ENCODE data around the gene PLA2G15. TPM values are rescaled to one million over a fixed set of nuclear protein-coding genes. Genes with fewer than 3 reads are reported as not detected.

Gene PLA2G15
- total RNA-seq (10 to 100 TPM; 14.8 to 22.1 TPM), polyA plus RNA-seq (ENCODE audit: insufficient read length in 2 of 2) (10 to 100 TPM; 23.6 to 26.5 TPM)
- long read RNA-seq, donor 1, partial matches to known transcripts: 0 of 6 reads
- long read RNA-seq, donor 1, other reads (novel, unspliced or antisense): 0 of 6 reads
- long read RNA-seq, donor 2, partial matches to known transcripts: 0 of 5 reads
- long read RNA-seq, donor 2, other reads (novel, unspliced or antisense): 0 of 5 reads
- long read RNA-seq, donor 3, partial matches to known transcripts: 0 of 5 reads
- long read RNA-seq, donor 3, other reads (novel, unspliced or antisense): 0 of 5 reads
- long read RNA-seq, donor 4, partial matches to known transcripts: 0 of 2 reads
- long read RNA-seq, donor 4, other reads (novel, unspliced or antisense): 0 of 2 reads

GRCh38 chr16:68244903-68245853 is at the start of gene PLA2G15:
Gene PLA2G15 (plus strand): TSS chr16:68245373. CDS start chr16:68245427, 54 bp downstream.
- peak; percentile 84 to 99 (median 94) for DNase-seq (ENCODE audit: low read depth in 4 of 6, low spot score in 6 of 6)
- Histone ChIP-seq H3K9me3 (ENCODE audit: control insufficient read depth, insufficient read depth, low read length) (no peaks in the 10 kb centered on the region), H3K4me1 (ENCODE audit: control insufficient read depth, insufficient read depth, low read length) (peaks cover 28% of the 10 kb centered on the region), H3K27me3 (ENCODE audit: control insufficient read depth, insufficient read depth, low read length) (no peaks in the 10 kb centered on the region), H3K27ac (ENCODE audit: low read depth, low read length) (no peak within 1 kb of the TSS), H3K36me3 (ENCODE audit: control insufficient read depth, insufficient read depth, low read length) (peaks cover 26% of the 10 kb centered on the region), H3K4me3 (ENCODE audit: low read depth, low read length) (peak within 1 kb of the TSS; percentile 94)
- under 1% methylated on average over 66 of the region's 75 CpGs for WGBS (ENCODE audit: insufficient coverage)

- 89% methylated on average over 1 of the region's 2 CpGs for WGBS (ENCODE audit: insufficient coverage)
Observed at GRCh38 chr16:68197250-68197649, 47.9 kb upstream of the PLA2G15 start.

DNA sequence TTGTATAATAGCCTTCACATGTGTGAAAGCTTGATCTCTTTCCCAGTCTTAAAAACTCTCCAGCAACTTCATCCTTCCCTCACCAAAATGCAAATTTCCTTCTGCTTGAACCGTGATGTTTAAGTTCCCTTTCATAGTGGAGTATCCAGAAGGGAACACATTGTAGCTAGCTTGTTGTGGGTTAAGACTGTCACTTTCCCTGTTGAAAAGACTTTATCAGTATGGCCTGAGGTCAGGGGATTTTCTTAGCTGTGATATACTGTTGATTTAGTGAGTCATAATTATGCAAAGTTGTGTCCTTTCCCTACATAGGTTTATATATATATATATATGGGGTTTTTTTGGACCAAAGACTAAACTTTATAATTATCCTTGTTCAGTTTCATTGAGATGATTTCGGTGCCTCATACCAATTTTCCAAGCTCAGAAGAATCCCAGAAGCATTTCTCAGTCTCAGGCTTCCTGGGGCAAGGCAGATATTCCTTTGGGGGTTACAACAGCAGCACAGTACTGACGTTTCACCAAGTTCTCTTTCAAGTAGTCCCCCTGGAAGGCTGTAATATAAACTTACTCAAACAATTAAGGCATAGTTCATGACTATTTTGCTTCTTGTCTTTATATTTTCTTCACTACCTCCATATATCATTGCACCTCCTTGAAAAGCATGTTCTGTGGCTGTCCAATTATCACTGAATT is 44.9 kb upstream of the PLA2G15 start:
- no peak overlapping the region for H3K4me3 ChIP-seq (ENCODE audit: low read depth, low read length)
- no peaks in the 10 kb centered on the region for H3K36me3 ChIP-seq (ENCODE audit: control insufficient read depth, insufficient read depth, low read length)
- no peaks in the 10 kb centered on the region for H3K27me3 ChIP-seq (ENCODE audit: control insufficient read depth, insufficient read depth, low read length)
- no peaks in the 10 kb centered on the region for H3K9me3 ChIP-seq (ENCODE audit: control insufficient read depth, insufficient read depth, low read length)
- peak in 1 of 6 donors; percentile 62 for DNase-seq (ENCODE audit: low read depth in 4 of 6, low spot score in 6 of 6)
- no peaks in the 10 kb centered on the region for H3K4me1 ChIP-seq (ENCODE audit: control insufficient read depth, insufficient read depth, low read length)
- 40% methylated on average over 1 of the region's 3 CpGs for WGBS (ENCODE audit: insufficient coverage)
- no peak overlapping the region for H3K27ac ChIP-seq (ENCODE audit: low read depth, low read length)

More at GRCh38 chr16:68197250-68197649, 47.9 kb upstream of the PLA2G15 start:
- Histone ChIP-seq H3K27ac (ENCODE audit: low read depth, low read length) (no peak overlapping the region), H3K9me3 (ENCODE audit: control insufficient read depth, insufficient read depth, low read length) (no peaks in the 10 kb centered on the region), H3K4me1 (ENCODE audit: control insufficient read depth, insufficient read depth, low read length) (no peaks in the 10 kb centered on the region), H3K36me3 (ENCODE audit: control insufficient read depth, insufficient read depth, low read length) (peaks cover 5% of the 10 kb centered on the region), H3K4me3 (ENCODE audit: low read depth, low read length) (no peak overlapping the region), H3K27me3 (ENCODE audit: control insufficient read depth, insufficient read depth, low read length) (no peaks in the 10 kb centered on the region)
- DNase-seq (ENCODE audit: low read depth in 4 of 6, low spot score in 6 of 6): no peak

DNA sequence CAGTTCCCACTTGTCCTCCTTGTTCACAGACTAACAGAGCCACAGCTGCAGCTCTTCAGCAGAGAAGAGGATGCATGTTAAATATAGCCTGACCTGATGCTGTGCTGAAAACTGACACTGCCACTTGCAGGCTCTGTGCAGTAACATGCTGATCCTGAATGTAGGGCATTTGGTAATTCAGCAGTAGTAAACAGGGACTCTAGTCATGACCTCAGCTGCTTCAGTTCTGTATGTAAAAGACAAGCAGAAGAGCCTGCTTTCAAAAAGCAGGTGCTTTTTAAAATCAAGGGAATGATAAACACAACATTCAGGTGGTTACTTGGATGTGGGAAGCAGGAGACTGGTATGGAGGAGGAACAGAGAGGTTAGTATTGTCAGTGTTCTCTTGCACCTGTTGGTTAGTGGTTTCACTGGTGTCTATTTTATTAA is 43.1 kb upstream of the PLA2G15 start:
- Histone ChIP-seq H3K27ac (ENCODE audit: low read depth, low read length) (no peak overlapping the region), H3K4me3 (ENCODE audit: low read depth, low read length) (no peak overlapping the region), H3K4me1 (ENCODE audit: control insufficient read depth, insufficient read depth, low read length) (no peaks in the 10 kb centered on the region), H3K27me3 (ENCODE audit: control insufficient read depth, insufficient read depth, low read length) (no peaks in the 10 kb centered on the region), H3K36me3 (ENCODE audit: control insufficient read depth, insufficient read depth, low read length) (no peaks in the 10 kb centered on the region), H3K9me3 (ENCODE audit: control insufficient read depth, insufficient read depth, low read length) (no peaks in the 10 kb centered on the region)
- DNase-seq (ENCODE audit: low read depth in 4 of 6, low spot score in 6 of 6): peak in 3 of 6 donors; percentile 9 to 38 (median 17)

- Histone ChIP-seq H3K27me3 (ENCODE audit: control insufficient read depth, insufficient read depth, low read length) (no peaks in the 10 kb centered on the region), H3K36me3 (ENCODE audit: control insufficient read depth, insufficient read depth, low read length) (no peaks in the 10 kb centered on the region), H3K9me3 (ENCODE audit: control insufficient read depth, insufficient read depth, low read length) (no peaks in the 10 kb centered on the region), H3K4me1 (ENCODE audit: control insufficient read depth, insufficient read depth, low read length) (no peaks in the 10 kb centered on the region), H3K4me3 (ENCODE audit: low read depth, low read length) (no peak overlapping the region), H3K27ac (ENCODE audit: low read depth, low read length) (no peak overlapping the region)
- WGBS (ENCODE audit: insufficient coverage): no CpG with 5 or more reads among the region's 2 CpGs
- DNase-seq (ENCODE audit: low read depth in 4 of 6, low spot score in 6 of 6): no peak
Observed at GRCh38 chr16:68206245-68206644, 38.9 kb upstream of the PLA2G15 start.

DNA sequence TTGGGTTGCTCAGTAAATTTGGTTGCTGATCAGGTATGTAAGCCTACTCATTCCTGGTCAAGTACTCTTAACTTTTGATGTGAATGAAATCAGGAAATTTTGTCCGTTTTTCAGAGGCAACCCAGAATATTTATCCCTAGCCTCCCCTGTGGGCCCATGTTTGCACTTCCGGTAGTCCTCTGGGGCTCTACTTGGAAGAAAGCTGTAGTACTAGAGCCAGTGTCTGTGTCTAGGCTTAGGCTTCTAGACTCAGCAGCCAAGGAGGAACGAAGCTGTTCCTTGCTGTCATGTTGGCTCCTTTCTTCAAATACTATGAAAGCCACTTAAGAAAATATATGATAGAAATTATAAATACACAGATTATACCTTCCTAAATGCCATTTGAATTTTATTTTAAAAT is 30.4 kb upstream of the PLA2G15 start:
- no peaks in the 10 kb centered on the region for H3K27me3 ChIP-seq (ENCODE audit: control insufficient read depth, insufficient read depth, low read length)
- no peaks in the 10 kb centered on the region for H3K9me3 ChIP-seq (ENCODE audit: control insufficient read depth, insufficient read depth, low read length)
- no CpG with 5 or more reads among the region's 3 CpGs for WGBS (ENCODE audit: insufficient coverage)
- no peaks in the 10 kb centered on the region for H3K36me3 ChIP-seq (ENCODE audit: control insufficient read depth, insufficient read depth, low read length)
- DNase-seq (ENCODE audit: low read depth in 4 of 6, low spot score in 6 of 6): no peak
- H3K4me1 ChIP-seq (ENCODE audit: control insufficient read depth, insufficient read depth, low read length): no peaks in the 10 kb centered on the region
- no peak overlapping the region for H3K27ac ChIP-seq (ENCODE audit: low read depth, low read length)
- no peak overlapping the region for H3K4me3 ChIP-seq (ENCODE audit: low read depth, low read length)

- H3K4me1 ChIP-seq (ENCODE audit: control insufficient read depth, insufficient read depth, low read length): no peaks in the 10 kb centered on the region
- no peaks in the 10 kb centered on the region for H3K36me3 ChIP-seq (ENCODE audit: control insufficient read depth, insufficient read depth, low read length)
- H3K27me3 ChIP-seq (ENCODE audit: control insufficient read depth, insufficient read depth, low read length): no peaks in the 10 kb centered on the region
- H3K9me3 ChIP-seq (ENCODE audit: control insufficient read depth, insufficient read depth, low read length): no peaks in the 10 kb centered on the region
- H3K27ac ChIP-seq (ENCODE audit: low read depth, low read length): no peak overlapping the region
- no peak for DNase-seq (ENCODE audit: low read depth in 4 of 6, low spot score in 6 of 6)
- 92% methylated on average over 1 of the region's 1 CpG for WGBS (ENCODE audit: insufficient coverage)
- no peak overlapping the region for H3K4me3 ChIP-seq (ENCODE audit: low read depth, low read length)
Observed at GRCh38 chr16:68215302-68215701, 29.9 kb upstream of the PLA2G15 start.

DNA sequence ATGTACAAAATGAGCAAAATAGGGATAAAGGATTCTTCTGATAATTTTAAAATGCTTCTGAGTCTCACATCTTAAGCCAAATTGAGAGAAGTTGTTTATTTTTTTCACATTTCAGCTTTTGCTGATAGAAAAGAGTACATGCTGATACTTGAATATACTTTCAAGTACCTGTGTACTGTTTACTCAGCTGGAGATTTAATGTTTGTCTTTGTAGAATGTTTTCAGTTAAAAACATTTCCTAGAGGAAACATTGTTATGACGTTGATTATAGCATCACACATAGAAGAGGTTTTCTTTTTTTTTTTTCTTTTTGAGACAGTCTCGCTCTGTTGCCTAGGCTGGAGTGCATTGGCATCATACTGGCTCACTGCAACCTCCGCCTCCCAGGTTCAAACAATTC is 28.9 kb upstream of the PLA2G15 start:
- no peaks in the 10 kb centered on the region for H3K27me3 ChIP-seq (ENCODE audit: control insufficient read depth, insufficient read depth, low read length)
- WGBS (ENCODE audit: insufficient coverage): no CpG with 5 or more reads among the region's 3 CpGs
- DNase-seq (ENCODE audit: low read depth in 4 of 6, low spot score in 6 of 6): no peak
- no peaks in the 10 kb centered on the region for H3K4me1 ChIP-seq (ENCODE audit: control insufficient read depth, insufficient read depth, low read length)
- no peak overlapping the region for H3K4me3 ChIP-seq (ENCODE audit: low read depth, low read length)
- H3K27ac ChIP-seq (ENCODE audit: low read depth, low read length): no peak overlapping the region
- H3K9me3 ChIP-seq (ENCODE audit: control insufficient read depth, insufficient read depth, low read length): no peaks in the 10 kb centered on the region
- H3K36me3 ChIP-seq (ENCODE audit: control insufficient read depth, insufficient read depth, low read length): no peaks in the 10 kb centered on the region

GRCh38 chr16:68217506-68217905 is 27.7 kb upstream of the PLA2G15 start:
- 71% methylated on average over 1 of the region's 4 CpGs for WGBS (ENCODE audit: insufficient coverage)
- no peak for DNase-seq (ENCODE audit: low read depth in 4 of 6, low spot score in 6 of 6)
- Histone ChIP-seq H3K27me3 (ENCODE audit: control insufficient read depth, insufficient read depth, low read length) (no peaks in the 10 kb centered on the region), H3K9me3 (ENCODE audit: control insufficient read depth, insufficient read depth, low read length) (no peaks in the 10 kb centered on the region), H3K4me3 (ENCODE audit: low read depth, low read length) (no peak overlapping the region), H3K36me3 (ENCODE audit: control insufficient read depth, insufficient read depth, low read length) (no peaks in the 10 kb centered on the region), H3K27ac (ENCODE audit: low read depth, low read length) (no peak overlapping the region), H3K4me1 (ENCODE audit: control insufficient read depth, insufficient read depth, low read length) (no peaks in the 10 kb centered on the region)
